Stomach (tissue), 4 donors: ENCODE results near the gene PCSK2.

Experiments used
- CTCF ChIP-seq, 7 experiments: fragments of 450-650 bp in 4 of 7; fragments of 200-600 bp in 3 of 7; sonication (generic) in 3 of 7; IDR thresholded peaks; one replicate each; pipeline ENCODE4 v1.5.1; 2016 to 2019; ENCODE audit warnings: antibody characterized with exemption in 7 of 7, control low read depth in 2 of 7, mild to moderate bottlenecking in 1 of 7
- EP300 ChIP-seq: sonication (generic); formaldehyde crosslinking; IDR thresholded peaks from one replicate; pipeline ENCODE4 v1.6.1; 2017; ENCODE audit warnings: antibody characterized with exemption
- POLR2A ChIP-seq, 4 donors: fragments of 450-650 bp; IDR thresholded peaks; one replicate each; pipeline ENCODE4 v1.6.1; 2016; ENCODE audit warnings: antibody characterized with exemption in 4 of 4, control low read depth in 2 of 4, mild to moderate bottlenecking in 1 of 4, moderate library complexity in 1 of 4
- POLR2AphosphoS5 ChIP-seq, 3 donors: sonication (generic); formaldehyde crosslinking; IDR thresholded peaks; one replicate each; pipeline ENCODE4 v1.6.1; 2016; ENCODE audit warnings: antibody characterized with exemption in 3 of 3

GRCh38 chr20:17281478-17281877 is 54.6 kb downstream of the PCSK2 start:
- no peak for TF ChIP-seq CTCF (IDR thresholded peaks at IDR 0.05)
- no peak for TF ChIP-seq POLR2A (IDR thresholded peaks at IDR 0.05)
- no peak for TF ChIP-seq EP300
- TF ChIP-seq POLR2AphosphoS5 (IDR thresholded peaks at IDR 0.05), result no peak
